K562 (cell line): ENCODE measurements around the gene COG2. TPM values are rescaled to one million over a fixed set of nuclear protein-coding genes. Genes with fewer than 3 reads are reported as not detected.

ENCODE experiments used
- ATAC-seq: fragments of 200-7000 bp; cut with Tn5 transposase; 3 replicates; pipeline ENCODE4 v1.9.1; 2020; ENCODE audit warnings: moderate library complexity
- BruUV-seq: library from RNA; stranded (reverse); fragments of 400-500 nt; replicated peaks from 2 replicates; lab custom pipeline; 2021; lab: Mats Ljungman, UMichigan
- CTCF ChIA-PET: fragments of 300-600 bp; formaldehyde crosslinking; extraction: SDS; loops from one replicate; lab custom pipeline; 2021; ENCODE audit warnings: low intra/inter-chr PET ratio; lab: Yijun Ruan, JAX
- POLR2A ChIA-PET: fragments of 300-600, 350-650 bp; sonication (Branson Sonifier 250); formaldehyde crosslinking; extraction: SDS; loops from one replicate; lab custom pipeline; 2021; ENCODE audit warnings: antibody characterized with exemption, inconsistent platforms; lab: Yijun Ruan, JAX
- DNase-seq, 4 experiments: peaks; one replicate each; pipeline versions ENCODE4 v3.0.0 to v3.0.0-alpha.2; 2011 to 2018; ENCODE audit warnings: low spot score in 3 of 4, mixed read lengths in 3 of 4; ENCODE audit errors: extremely low read depth in 1 of 4
- FAIRE-seq: peaks from 2 replicates; lab custom pipeline; 2011; peaks lifted over from hg19 to GRCh38; lab: Jason Lieb, UNC
- H2AFZ ChIP-seq: 2 replicates; pipeline ENCODE4 v1.6.0; 2011; ENCODE audit warnings: low read depth, low read length, control low read depth, inconsistent platforms
- H3K27ac ChIP-seq: fragments of 200-600 bp; 3 replicates; pipeline ENCODE4 v1.8.0; 2011; ENCODE audit warnings: low read depth, mild to moderate bottlenecking, control low read depth, inconsistent platforms, low read length, moderate library complexity, mixed read lengths; ENCODE audit errors: extremely low read depth
- H3K27me3 ChIP-seq, 2 experiments: fragments of 300-600 bp in 1 of 2; 2 replicates in 1 of 2; 3 replicates in 1 of 2; pipeline versions ENCODE4 v1.6.0 to v1.8.0; 2011; ENCODE audit warnings: inconsistent platforms in 2 of 2, low read length in 2 of 2, mild to moderate bottlenecking in 1 of 2, mixed read lengths in 1 of 2, moderate library complexity in 1 of 2; ENCODE audit not compliant: control insufficient read depth in 2 of 2, insufficient read depth in 2 of 2
- H3K36me3 ChIP-seq: fragments of 300-600 bp; 3 replicates; pipeline ENCODE4 v1.8.0; 2011; ENCODE audit warnings: mild to moderate bottlenecking, low read length, inconsistent platforms; ENCODE audit not compliant: control insufficient read depth, insufficient read depth
- H3K4me1 ChIP-seq, 2 experiments: fragments of 200-600 bp in 1 of 2; replicated peaks in 1 of 2; 2 replicates in 1 of 2; 3 replicates in 1 of 2; pipeline versions ENCODE4 v1.5.1 to v1.8.0; 2011; ENCODE audit warnings: inconsistent platforms in 2 of 2, low read length in 2 of 2, mild to moderate bottlenecking in 1 of 2, mixed read lengths in 1 of 2, moderate library complexity in 1 of 2; ENCODE audit not compliant: control insufficient read depth in 2 of 2, insufficient read depth in 2 of 2
- H3K4me2 ChIP-seq: 2 replicates; pipeline ENCODE4 v1.6.1; 2011; ENCODE audit warnings: low read length, control low read depth, inconsistent platforms, mixed read lengths; ENCODE audit not compliant: insufficient read depth
- H3K4me3 ChIP-seq: fragments of 200-600 bp; sonication (generic), shearing (Covaris generic); 2 replicates; pipeline ENCODE4 v1.5.1; 2016; ENCODE audit warnings: control low read depth, inconsistent platforms
- H3K79me2 ChIP-seq: fragments of 200-600 bp; 3 replicates; pipeline ENCODE4 v1.8.0; 2011; ENCODE audit warnings: low read length, inconsistent platforms; ENCODE audit not compliant: control insufficient read depth, insufficient read depth
- H3K9ac ChIP-seq, 2 experiments: 2 replicates each; pipeline versions ENCODE4 v1.6.0 to v1.6.1; 2011; ENCODE audit warnings: low read depth in 2 of 2, low read length in 2 of 2, control low read depth in 1 of 2, inconsistent platforms in 1 of 2, mild to moderate bottlenecking in 1 of 2, mixed read lengths in 1 of 2; ENCODE audit not compliant: insufficient read depth in 1 of 2
- H3K9me1 ChIP-seq: one replicate; pipeline ENCODE4 v1.6.0; 2011; ENCODE audit warnings: inconsistent platforms, mild to moderate bottlenecking, low read length, moderate library complexity; ENCODE audit not compliant: control insufficient read depth, insufficient read depth
- H3K9me3 ChIP-seq: replicated peaks from 2 replicates; pipeline ENCODE4 v1.5.1; 2011; ENCODE audit warnings: low read depth, low read length, inconsistent platforms; ENCODE audit not compliant: control insufficient read depth, insufficient read depth
- H4K20me1 ChIP-seq: replicated peaks from 2 replicates; pipeline ENCODE4 v1.6.1; 2011; ENCODE audit warnings: low read length, inconsistent platforms, mixed read lengths; ENCODE audit not compliant: control insufficient read depth, insufficient read depth
- BHLHE40 ChIP-seq: IDR thresholded peaks from 2 replicates; pipeline ENCODE4 v1.6.1; 2011; ENCODE audit warnings: low read length, improper control_type of control experiment
- EZH2 ChIP-seq: IDR thresholded peaks from 2 replicates; pipeline ENCODE4 v1.6.1; 2012; ENCODE audit warnings: low read depth, mild to moderate bottlenecking, inconsistent platforms, low read length, borderline replicate concordance
- NFIC ChIP-seq: fragments of 450-650 bp; IDR thresholded peaks from 2 replicates; pipeline ENCODE4 v1.6.1; 2017; ENCODE audit warnings: mild to moderate bottlenecking, inconsistent platforms
- ZFP36 ChIP-seq: fragments of 150-350 bp; IDR thresholded peaks from 2 replicates; pipeline ENCODE4 v1.6.1; 2018; ENCODE audit warnings: low read length, low read depth; ENCODE audit not compliant: partially characterized antibody
- ZNF197 ChIP-seq: fragments of 200-800 bp; sonication (Bioruptor generic); IDR thresholded peaks from 2 replicates; pipeline ENCODE4 v1.6.1; 2016; ENCODE audit warnings: low read depth, missing genetic modification characterization, missing compliant biosample characterization
- in situ Hi-C: fragments of 300-500 bp; cut with MboI; formaldehyde crosslinking; loops from 4 replicates; pipeline ENCODE4 v1.15.0; 2018; ENCODE audit warnings: inconsistent platforms, mixed read lengths
- intact Hi-C: fragments of 100-400 bp; cut with micrococcal nuclease; formaldehyde crosslinking; loops from 2 replicates; pipeline ENCODE4 v1.14.2; 2022
- polyA plus RNA-seq, 8 experiments: library from polyadenylated mRNA; depleted of rRNA in 4 of 8; stranded (reverse) in 5 of 8; unstranded in 3 of 8; fragments of >200 nt; fragmentation: Nextera tagmentation in 2 of 8; fragmentation: Illumina TruSeq in 1 of 8; extraction: Ambion mirVana in 2 of 8; extraction: Trizol in 1 of 8; gene quantifications; 2 replicates each; pipeline versions ENCODE4 v1.2.1 to v1.2.3, GENCODE V29; 2011 to 2014; ENCODE audit warnings: inconsistent platforms in 1 of 8, missing spikeins in 1 of 8
- total RNA-seq, 7 experiments: library from RNA; depleted of rRNA in 6 of 7; stranded (reverse); fragments of >200 nt in 6 of 7; fragmentation: Illumina TruSeq in 2 of 7; extraction: Trizol in 2 of 7; gene quantifications; 2 replicates each; pipeline versions ENCODE4 v1.2.1 to v1.2.3, GENCODE V29; 2011 to 2021; ENCODE audit warnings: low replicate concordance in 1 of 7
- TF ChIP-seq, protein P1 (sequence below): fragments of 450-650 bp; formaldehyde crosslinking; IDR thresholded peaks from 2 replicates; pipeline ENCODE4 v1.4.0; 2022; ENCODE audit warnings: missing genetic modification characterization

COG2 gene
- total and polyA plus RNA-seq, 9 of the 15 experiments (the other 6 are each of a cell fraction or from before 2014, with no cell fraction given), result 22.0 to 51.7 (median 33.3) TPM

DNA sequence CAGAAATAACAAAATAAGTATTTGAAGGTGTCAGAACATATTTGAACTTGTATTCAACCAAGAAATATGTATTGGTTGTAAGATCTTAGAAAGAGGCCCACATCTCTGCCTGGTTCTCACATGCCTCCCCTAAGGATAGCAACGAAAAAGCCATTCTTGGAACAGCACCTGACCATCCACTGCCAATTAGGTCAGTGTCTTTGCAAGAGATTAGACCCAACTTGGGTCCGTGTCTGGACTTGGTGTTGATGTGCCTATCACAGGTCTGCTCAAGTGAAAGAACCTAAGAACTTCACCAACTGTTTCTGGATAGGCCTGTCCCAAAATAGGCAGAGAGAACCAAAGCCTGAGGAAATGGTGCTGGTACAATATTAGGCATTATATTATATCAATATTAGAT, 46.0 kb upstream of the COG2 start (continued):
- TF ChIP-seq ZFP36 (no peak), NFIC (no peak)

DNA sequence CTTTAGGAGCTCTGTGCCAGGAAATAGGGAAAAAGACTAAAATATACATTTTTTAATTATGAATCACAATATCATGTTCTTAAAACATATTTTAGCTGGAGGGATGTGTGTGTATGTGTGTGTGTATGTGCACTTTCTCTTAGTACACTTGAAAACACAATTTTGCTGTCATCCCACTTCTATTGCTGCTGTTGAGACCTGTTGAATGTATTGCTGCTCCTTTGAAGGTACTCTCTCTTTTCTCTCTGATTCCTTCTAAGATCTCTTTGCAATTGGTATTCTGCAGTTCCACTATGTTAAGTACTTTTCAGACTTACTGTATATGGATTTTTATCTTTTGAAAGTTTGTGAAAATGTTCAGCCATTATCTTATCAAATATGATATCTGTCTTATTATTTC, 43.5 kb upstream of the COG2 start:
- ChIA-PET CTCF (no interaction called here), POLR2A (no interaction called here)
- no peak overlapping the region for H3K27ac ChIP-seq
- no peak for ATAC-seq
- H3K9me3 ChIP-seq, result no peaks in the 10 kb centered on the region
- no peak for FAIRE-seq
- no peaks in the 10 kb centered on the region for H3K36me3 ChIP-seq
- in situ Hi-C loops (no loop called here), intact Hi-C loops (no loop called here)
- no peaks in the 10 kb centered on the region for H3K4me1 ChIP-seq
- no peak for DNase-seq
- H2AFZ ChIP-seq, result no peak overlapping the region
- H4K20me1 ChIP-seq, result no peaks in the 10 kb centered on the region
- no peak overlapping the region for H3K4me2 ChIP-seq
- H3K9me1 ChIP-seq, result no peaks in the 10 kb centered on the region
- TF ChIP-seq EZH2, result no peak
- TF ChIP-seq, protein P1, sequence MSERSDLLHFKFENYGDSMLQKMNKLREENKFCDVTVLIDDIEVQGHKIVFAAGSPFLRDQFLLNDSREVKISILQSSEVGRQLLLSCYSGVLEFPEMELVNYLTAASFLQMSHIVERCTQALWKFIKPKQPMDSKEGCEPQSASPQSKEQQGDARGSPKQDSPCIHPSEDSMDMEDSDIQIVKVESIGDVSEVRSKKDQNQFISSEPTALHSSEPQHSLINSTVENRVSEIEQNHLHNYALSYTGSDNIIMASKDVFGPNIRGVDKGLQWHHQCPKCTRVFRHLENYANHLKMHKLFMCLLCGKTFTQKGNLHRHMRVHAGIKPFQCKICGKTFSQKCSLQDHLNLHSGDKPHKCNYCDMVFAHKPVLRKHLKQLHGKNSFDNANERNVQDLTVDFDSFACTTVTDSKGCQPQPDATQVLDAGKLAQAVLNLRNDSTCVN (CRISPR knock-in tag), result no peak
- TF ChIP-seq ZNF197 (CRISPR knock-in tag), result no peak
- no peak for TF ChIP-seq BHLHE40
- no peak overlapping the region for H3K9ac ChIP-seq
- no peaks in the 10 kb centered on the region for H3K27me3 ChIP-seq
- no peaks in the 10 kb centered on the region for H3K79me2 ChIP-seq
- H3K4me3 ChIP-seq, result no peak overlapping the region
- no TSS peak for BruUV-seq
